ENCODE data around the gene PKP4. TPM values are rescaled to one million over a fixed set of nuclear protein-coding genes. Genes with fewer than 3 reads are reported as not detected.

The PKP4 gene
- total RNA-seq, 1 donor from 2014 or later = 41.0 TPM

DNA sequence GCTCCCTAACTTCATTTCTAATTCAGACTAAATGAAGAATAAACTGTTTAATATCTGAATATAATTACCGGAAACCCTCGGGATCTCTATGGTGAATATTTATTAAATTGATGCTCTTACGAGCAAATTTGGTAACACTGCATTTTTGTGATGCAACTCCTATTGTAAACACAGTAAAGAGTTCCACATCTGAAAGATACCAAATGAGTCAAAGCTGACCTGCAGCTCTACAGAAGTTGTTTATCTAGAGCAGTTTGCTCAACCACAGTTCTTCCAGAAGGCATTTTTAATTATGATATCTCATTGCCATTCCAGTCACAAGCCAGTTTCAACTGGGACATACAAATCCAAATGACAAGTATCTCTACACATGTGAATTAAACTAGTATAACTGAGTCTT lies 129.7 kb downstream of the PKP4 start:
- no peak overlapping the region for H3K4me3 ChIP-seq (ENCODE audit: low read depth, low read length)
- DNase-seq (ENCODE audit: low read depth) = no peak
- TF ChIP-seq, protein P1, sequence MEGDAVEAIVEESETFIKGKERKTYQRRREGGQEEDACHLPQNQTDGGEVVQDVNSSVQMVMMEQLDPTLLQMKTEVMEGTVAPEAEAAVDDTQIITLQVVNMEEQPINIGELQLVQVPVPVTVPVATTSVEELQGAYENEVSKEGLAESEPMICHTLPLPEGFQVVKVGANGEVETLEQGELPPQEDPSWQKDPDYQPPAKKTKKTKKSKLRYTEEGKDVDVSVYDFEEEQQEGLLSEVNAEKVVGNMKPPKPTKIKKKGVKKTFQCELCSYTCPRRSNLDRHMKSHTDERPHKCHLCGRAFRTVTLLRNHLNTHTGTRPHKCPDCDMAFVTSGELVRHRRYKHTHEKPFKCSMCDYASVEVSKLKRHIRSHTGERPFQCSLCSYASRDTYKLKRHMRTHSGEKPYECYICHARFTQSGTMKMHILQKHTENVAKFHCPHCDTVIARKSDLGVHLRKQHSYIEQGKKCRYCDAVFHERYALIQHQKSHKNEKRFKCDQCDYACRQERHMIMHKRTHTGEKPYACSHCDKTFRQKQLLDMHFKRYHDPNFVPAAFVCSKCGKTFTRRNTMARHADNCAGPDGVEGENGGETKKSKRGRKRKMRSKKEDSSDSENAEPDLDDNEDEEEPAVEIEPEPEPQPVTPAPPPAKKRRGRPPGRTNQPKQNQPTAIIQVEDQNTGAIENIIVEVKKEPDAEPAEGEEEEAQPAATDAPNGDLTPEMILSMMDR (conservative IDR thresholded peaks at IDR 0.05; ENCODE audit: low read depth, low read length) = no peak

DNA sequence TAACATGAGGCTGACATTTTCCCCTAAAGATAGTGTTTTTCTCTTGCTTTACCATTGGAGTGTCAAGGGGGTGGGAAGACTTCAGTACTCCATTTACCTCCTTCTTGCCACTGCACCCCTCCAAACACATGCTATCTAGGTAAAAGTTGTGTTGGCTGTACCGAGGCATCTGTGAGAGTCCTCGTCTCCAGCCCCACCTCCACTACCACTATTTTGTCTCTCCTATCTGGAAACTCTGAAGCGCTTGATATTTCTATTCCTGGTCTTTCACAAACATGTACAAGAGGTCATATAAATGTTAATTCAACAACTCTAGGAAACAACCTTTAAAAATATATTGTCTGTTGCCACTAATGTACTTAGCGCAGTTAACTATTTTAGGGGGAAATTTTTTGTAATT lies 132.6 kb downstream of the PKP4 start:
- H3K4me3 ChIP-seq (ENCODE audit: low read depth, low read length) = no peak overlapping the region
- TF ChIP-seq, protein P1 (conservative IDR thresholded peaks at IDR 0.05; ENCODE audit: low read depth, low read length) = no peak

DNA sequence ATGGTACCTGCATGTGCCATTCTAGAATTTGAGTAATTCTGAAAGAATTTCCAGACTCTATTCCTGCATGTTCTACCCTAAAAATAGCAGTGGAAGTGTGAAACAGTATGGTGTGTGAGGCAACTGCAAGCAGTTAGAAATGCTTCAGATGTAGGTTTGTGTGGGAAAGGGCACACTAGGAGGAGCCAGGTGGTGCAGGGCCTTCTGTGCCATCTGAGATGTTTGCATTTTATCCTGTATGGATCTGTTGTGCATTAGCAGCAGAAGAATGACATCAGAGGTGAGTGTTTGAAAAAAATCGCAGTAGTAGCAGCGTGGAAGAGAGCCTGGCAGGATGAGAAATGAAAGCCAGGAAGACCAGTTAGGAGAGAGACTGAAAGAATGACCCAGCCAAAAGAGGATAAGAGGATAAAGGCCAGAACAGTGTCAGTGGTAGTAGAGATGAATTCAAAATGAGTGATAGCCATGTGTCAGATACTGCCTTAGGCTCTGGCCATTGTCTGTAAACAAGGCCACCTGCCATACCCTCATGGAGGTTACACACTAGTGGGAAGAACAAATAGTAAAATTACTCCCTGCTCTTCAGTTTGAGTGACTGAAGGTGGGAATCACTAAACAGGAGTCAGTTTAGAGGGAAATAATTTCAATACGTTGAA lies 142.2 kb downstream of the PKP4 start:
- H3K4me3 ChIP-seq (ENCODE audit: low read depth, low read length) = no peak overlapping the region
- TF ChIP-seq, protein P1 (conservative IDR thresholded peaks at IDR 0.05; ENCODE audit: low read depth, low read length) = no peak
- no peak for DNase-seq (ENCODE audit: low read depth)

More for the DNA sequence above, 132.6 kb downstream of the PKP4 start:
- no peak for DNase-seq (ENCODE audit: low read depth)

DNA sequence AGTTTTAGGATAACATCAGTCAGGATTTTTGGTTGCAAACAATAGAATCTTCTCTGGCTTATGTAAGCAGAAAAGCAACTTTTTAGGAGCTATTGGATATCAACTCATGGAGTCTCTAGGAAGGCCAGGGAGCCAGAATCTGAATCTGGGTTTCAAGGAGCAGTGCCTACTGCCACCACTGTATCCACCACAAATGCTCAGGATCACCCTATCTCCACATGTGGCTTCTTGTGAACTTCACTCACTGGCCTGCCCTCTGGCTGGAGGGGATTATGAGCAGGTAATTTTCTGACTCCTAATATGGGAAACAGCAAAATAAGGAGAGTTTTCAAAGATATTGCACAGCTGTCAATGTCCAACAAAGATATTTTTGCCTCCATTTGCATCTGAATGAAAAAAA lies 142.9 kb downstream of the PKP4 start:
- DNase-seq (ENCODE audit: low read depth) = no peak
- TF ChIP-seq, protein P1 (conservative IDR thresholded peaks at IDR 0.05; ENCODE audit: low read depth, low read length) = no peak
- H3K4me3 ChIP-seq (ENCODE audit: low read depth, low read length) = no peak overlapping the region

DNA sequence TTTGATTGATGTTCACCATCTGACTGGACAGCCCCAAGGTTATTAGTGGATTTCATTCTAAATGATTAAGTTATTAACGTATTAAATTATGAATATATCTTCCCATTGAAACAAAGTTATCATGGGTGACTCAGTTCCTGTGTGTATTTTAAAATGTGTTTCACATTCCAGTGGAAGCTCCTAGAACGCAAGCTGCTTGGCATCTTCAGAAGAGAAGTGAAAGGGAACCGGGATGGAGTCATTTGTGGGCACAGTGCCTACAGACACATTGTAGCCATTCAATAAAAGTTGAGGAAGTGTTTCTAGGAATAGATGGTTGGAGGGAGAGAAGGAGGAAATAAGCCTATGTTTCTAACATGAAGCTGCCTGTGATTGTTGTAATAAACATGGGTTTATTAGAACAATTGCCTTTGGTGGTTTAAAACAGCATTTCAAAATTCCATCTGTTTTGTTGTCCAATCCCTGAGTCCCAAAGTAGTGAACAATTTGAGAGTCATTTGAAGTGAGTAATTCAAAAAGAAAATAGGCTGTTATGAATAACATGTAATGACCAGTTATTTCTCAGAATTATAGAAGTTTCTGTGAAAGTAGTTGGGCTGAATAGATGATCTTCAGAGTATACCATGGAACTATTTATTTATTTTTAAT lies 143.5 kb downstream of the PKP4 start:
- TF ChIP-seq, protein P1 (conservative IDR thresholded peaks at IDR 0.05; ENCODE audit: low read depth, low read length) = no peak
- no peak overlapping the region for H3K4me3 ChIP-seq (ENCODE audit: low read depth, low read length)
- peak; percentile 50 for DNase-seq (ENCODE audit: low read depth)

DNA sequence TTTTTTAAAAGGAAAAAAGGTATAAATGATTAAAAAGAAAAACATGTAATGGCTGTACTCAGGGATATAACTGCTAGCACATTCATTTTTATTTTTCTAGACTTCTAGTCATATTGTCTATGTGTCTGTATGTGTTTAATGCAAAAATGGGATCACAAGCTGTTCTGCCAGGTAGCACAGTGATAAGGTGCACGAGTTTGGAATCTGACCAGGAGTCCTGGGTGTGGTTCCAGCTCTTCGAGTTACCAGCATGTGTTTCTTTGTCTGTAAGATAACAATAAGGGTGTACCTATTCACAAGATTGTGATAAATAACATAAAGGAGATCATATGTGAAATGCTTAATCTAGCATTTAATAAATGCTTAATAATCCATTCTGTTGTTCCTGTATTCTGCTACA lies 145.3 kb downstream of the PKP4 start:
- TF ChIP-seq, protein P1 (conservative IDR thresholded peaks at IDR 0.05; ENCODE audit: low read depth, low read length) = no peak
- DNase-seq (ENCODE audit: low read depth) = no peak
- no peak overlapping the region for H3K4me3 ChIP-seq (ENCODE audit: low read depth, low read length)

DNA sequence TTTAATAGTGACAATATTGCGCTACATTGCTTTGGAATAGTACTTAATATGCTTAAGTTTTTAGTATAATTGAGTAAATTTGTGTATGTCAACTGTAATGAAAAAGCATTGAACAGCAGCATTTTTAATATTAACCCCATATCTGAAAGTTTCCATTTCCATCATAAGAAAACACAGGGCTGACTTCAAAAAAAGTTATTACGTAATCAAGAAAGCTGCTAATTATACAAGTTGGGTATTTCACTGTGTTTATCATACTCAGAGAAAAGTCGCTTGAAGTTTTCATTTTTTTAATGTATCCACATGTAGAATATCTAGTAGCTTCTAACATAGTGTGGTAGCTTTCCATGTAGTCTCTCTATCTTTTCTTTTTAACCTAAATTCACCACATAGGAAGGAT lies 146.5 kb downstream of the PKP4 start:
- no peak for DNase-seq (ENCODE audit: low read depth)
- TF ChIP-seq, protein P1 (conservative IDR thresholded peaks at IDR 0.05; ENCODE audit: low read depth, low read length) = no peak
- no peak overlapping the region for H3K4me3 ChIP-seq (ENCODE audit: low read depth, low read length)
